Subcutaneous abdominal adipose tissue (tissue), 5 donors: ENCODE results near the gene KCNQ1.

Source experiments
- H3K27ac ChIP-seq: one replicate; pipeline ENCODE4 v1.7.0; 2013; ENCODE audit warnings: low read depth, mild to moderate bottlenecking, inconsistent platforms, low read length, moderate library complexity
- H3K27me3 ChIP-seq, 5 donors: one replicate each; pipeline ENCODE4 v1.7.0; 2013; ENCODE audit warnings: low read length in 5 of 5, inconsistent platforms in 1 of 5; ENCODE audit not compliant: control insufficient read depth in 5 of 5, insufficient read depth in 4 of 5
- H3K36me3 ChIP-seq, 5 donors: one replicate each; pipeline ENCODE4 v1.7.0; 2013; ENCODE audit warnings: low read length in 5 of 5; ENCODE audit not compliant: control insufficient read depth in 5 of 5, insufficient read depth in 5 of 5
- H3K4me1 ChIP-seq, 5 donors: one replicate each; pipeline ENCODE4 v1.7.0; 2013; ENCODE audit warnings: low read length in 5 of 5, mild to moderate bottlenecking in 3 of 5, moderate library complexity in 1 of 5; ENCODE audit not compliant: control insufficient read depth in 5 of 5, insufficient read depth in 5 of 5
- H3K4me3 ChIP-seq, 5 donors: one replicate each; pipeline ENCODE4 v1.7.0; 2013; ENCODE audit warnings: low read length in 5 of 5, low read depth in 1 of 5
- H3K9ac ChIP-seq, 5 donors: one replicate each; pipeline ENCODE4 v1.7.0; 2013; ENCODE audit warnings: low read length in 5 of 5, mild to moderate bottlenecking in 4 of 5, moderate library complexity in 3 of 5
- H3K9me3 ChIP-seq, 5 donors: one replicate each; pipeline ENCODE4 v1.7.0; 2013; ENCODE audit warnings: low read length in 5 of 5; ENCODE audit not compliant: control insufficient read depth in 5 of 5
- donor health status: healthy.
- donor health status: healthy.
- donor health status: healthy.
- donor health status: healthy.
- donor health status: healthy.

Gene KCNQ1

DNA sequence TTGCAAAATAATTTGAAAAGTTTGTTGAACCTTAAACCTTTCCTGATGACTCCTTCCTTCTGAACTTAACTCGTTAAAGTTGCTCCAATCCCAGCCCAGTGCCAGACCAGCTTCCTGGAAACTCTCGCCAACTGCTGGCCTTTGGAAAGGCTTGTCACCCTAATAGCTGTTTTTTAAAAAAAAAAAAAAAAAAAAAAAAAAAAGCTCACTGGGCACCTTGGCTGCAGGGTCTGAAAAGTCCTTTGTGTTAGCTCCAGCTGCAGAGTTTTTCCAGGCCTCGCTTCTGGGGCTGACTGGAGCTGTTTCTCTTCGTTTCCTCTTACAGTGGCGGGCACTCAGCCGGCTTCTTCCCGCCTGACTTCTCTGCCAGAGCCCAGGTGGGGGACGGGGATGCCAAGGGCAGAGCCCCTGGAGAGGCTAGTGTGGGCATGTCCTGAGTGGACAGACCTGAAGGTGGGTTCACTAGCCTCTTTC lies 229.9 kb downstream of the KCNQ1 start:
- Histone ChIP-seq H3K27me3 (no peaks in the 10 kb centered on the region), H3K9ac (no peak overlapping the region), H3K9me3 (no peaks in the 10 kb centered on the region), H3K4me3 (no peak overlapping the region), H3K27ac (no peak overlapping the region), H3K4me1 (peaks cover 0 to 40% (median 22%) of the 10 kb centered on the region in 5 donors), H3K36me3 (peaks cover 0 to 8% (median 3%) of the 10 kb centered on the region in 5 donors)

DNA sequence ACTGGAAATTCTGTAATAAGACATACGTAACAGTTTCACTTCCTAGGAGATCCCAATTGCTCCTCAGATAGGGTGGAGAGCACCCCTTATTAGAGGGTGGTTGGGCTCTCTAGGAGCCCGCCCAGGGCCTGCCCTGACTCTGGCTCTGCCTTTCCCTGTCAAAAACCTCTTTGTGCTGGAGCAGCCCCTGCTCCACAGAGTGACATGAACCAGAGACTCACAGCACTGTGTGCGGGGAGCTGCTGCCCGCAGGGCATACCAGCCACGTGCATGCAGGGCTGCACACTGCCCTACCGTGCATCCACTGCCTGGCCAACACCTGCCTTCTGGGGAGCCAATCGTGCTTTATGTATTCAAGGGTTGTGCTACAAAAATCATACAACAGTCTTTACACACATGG lies 230.7 kb downstream of the KCNQ1 start:
- Histone ChIP-seq H3K27me3 (no peaks in the 10 kb centered on the region), H3K4me3 (no peak overlapping the region), H3K27ac (no peak overlapping the region), H3K9ac (no peak overlapping the region), H3K4me1 (peaks cover 0 to 37% (median 19%) of the 10 kb centered on the region in 5 donors), H3K9me3 (no peaks in the 10 kb centered on the region), H3K36me3 (peaks cover 0 to 3% (median 2%) of the 10 kb centered on the region in 5 donors)

DNA sequence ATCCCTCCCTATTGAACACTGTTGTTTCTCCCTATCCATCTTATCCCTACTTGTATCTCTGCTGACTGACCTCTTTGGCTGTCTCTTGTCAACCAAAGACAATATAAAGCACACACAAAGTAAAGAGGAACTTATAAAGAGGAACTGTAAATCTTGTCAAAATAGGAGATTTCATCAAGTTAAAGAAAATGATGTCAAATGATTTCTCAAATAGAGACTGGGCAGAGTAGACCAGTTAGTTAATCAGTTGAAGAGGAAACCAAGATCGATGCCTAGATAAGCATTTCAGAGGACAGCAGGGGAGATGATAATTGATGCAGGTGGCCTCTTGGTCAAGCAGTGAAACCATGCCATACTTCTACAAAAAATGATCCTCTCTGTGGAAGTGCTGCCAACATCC lies 232.3 kb downstream of the KCNQ1 start:
- H3K4me3 ChIP-seq, result no peak overlapping the region
- H3K36me3 ChIP-seq, result peaks cover 0 to 3% (median 0%) of the 10 kb centered on the region in 5 donors
- H3K4me1 ChIP-seq, result peaks cover 0 to 33% (median 14%) of the 10 kb centered on the region in 5 donors
- no peaks in the 10 kb centered on the region for H3K9me3 ChIP-seq
- H3K27ac ChIP-seq, result no peak overlapping the region
- H3K27me3 ChIP-seq, result no peaks in the 10 kb centered on the region
- H3K9ac ChIP-seq, result no peak overlapping the region

DNA sequence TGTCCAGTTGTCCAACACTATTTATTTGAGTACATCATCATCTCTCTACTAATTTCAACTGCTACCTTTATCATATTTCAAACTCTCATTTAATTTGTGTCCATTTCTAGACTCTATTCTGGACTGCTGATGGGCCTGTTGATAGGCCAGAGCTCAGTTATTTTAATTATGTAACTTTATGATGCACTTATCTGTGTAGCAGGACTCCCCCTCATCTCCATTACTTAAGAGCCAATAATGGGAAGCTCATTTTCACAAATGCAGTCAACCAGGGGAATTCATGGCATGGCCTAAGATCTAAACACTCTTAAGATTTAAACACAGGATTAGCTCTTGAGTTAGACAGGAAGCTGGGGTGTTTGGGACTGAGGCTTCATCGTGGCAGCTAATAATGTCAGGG lies 233.6 kb downstream of the KCNQ1 start:
- H3K9me3 ChIP-seq, result no peaks in the 10 kb centered on the region
- H3K9ac ChIP-seq, result no peak overlapping the region
- H3K27ac ChIP-seq, result no peak overlapping the region
- H3K4me1 ChIP-seq, result peaks cover 0 to 31% (median 14%) of the 10 kb centered on the region in 5 donors
- no peak overlapping the region for H3K4me3 ChIP-seq
- no peaks in the 10 kb centered on the region for H3K27me3 ChIP-seq
- H3K36me3 ChIP-seq, result peaks cover 0 to 2% (median 0%) of the 10 kb centered on the region in 5 donors

DNA sequence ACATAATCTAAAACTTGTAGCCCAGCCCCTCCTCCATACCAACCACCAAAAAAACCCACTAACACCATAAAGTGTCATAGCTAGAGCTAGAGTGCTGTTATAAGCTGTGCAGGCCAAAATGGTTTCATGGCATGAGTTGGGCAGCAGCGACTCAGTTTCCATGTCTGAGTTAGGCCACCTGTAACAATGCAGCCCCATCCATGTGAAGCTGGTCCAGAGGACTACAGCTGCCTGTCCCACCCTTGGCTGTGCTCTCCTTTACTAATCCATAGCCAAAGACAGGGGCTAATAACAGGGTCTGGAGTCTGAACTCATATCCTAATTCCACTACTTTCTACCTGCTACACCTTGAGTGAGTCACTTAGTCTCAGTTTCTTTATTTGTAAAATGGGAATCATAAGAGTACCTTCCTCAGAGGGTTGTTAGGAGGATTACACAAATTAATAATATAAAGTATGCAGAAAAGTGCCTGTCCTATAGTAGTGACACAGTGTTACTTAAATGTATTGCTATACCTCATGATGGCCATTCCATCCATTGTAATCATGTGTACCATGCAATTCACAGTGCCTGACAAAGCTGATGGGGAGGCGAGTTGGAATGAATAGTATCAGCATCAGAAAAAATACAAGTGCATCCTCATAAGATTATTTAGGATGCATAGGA lies 234.3 kb downstream of the KCNQ1 start:
- Histone ChIP-seq H3K36me3 (peaks cover 0 to 2% (median 0%) of the 10 kb centered on the region in 5 donors), H3K27me3 (no peaks in the 10 kb centered on the region), H3K4me1 (peaks cover 0 to 23% (median 14%) of the 10 kb centered on the region in 5 donors), H3K27ac (no peak overlapping the region), H3K9ac (no peak overlapping the region), H3K9me3 (no peaks in the 10 kb centered on the region), H3K4me3 (no peak overlapping the region)

DNA sequence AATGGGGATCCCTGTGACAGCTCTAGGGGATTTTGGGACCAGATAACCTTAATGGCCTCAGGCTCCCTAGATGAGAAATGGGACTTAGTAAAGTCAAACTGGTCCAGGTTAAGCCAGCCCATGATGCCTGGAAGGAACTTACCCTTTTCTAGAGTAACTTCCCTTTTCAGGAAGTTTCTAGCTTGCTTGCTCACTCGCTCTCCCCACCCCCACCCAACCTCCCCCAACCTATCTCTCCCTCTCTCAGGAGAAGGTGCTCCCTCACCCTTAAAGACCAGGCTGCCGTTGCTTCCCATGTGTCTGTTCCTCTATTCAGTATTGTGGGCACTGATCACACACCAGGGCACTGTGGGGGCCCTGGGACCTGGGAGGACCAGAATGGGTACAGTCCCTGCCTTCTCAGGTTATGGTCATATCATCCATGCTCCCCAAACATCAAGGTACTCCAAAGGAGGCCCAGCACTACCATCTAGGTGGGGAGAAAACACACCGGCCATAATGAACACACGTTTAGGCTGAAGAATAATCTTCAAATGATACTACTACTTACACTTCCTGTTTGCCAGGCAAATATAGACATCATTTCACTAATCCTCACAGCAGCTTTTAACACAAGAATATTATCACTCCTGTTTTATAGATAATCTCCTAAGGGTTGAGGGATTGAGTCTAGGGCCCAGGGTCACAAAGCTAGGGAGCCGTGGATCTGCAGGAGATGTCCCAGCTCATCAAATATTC lies 236.8 kb downstream of the KCNQ1 start:
- Histone ChIP-seq H3K27ac (no peak overlapping the region), H3K4me1 (peaks cover 0 to 2% (median under 1%) of the 10 kb centered on the region in 5 donors), H3K9me3 (no peaks in the 10 kb centered on the region), H3K4me3 (no peak overlapping the region), H3K36me3 (peaks cover 0 to 15% (median 8%) of the 10 kb centered on the region in 5 donors), H3K27me3 (no peaks in the 10 kb centered on the region), H3K9ac (no peak overlapping the region)

DNA sequence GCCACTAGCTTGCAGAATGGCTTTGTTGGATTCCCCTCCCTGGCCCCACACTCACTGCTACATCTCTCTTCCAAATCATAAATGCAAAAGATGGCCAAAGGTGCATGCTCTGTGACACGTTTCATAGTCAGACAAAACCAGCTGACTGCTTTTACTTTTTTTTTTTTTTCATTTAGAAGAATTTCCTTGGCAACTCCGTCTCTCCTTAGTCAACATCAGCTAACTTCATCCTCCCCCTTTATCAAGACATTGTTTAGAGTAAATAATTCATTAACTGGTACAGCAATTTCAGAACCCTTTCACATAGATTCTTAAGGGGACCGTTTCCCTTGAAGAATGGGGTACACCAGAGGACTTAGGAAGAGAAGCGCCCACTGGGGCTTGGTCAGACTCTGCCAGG lies 239.0 kb downstream of the KCNQ1 start:
- Histone ChIP-seq H3K27ac (no peak overlapping the region), H3K4me3 (no peak overlapping the region), H3K27me3 (no peaks in the 10 kb centered on the region), H3K9me3 (no peaks in the 10 kb centered on the region), H3K36me3 (peaks cover 0 to 15% (median 8%) of the 10 kb centered on the region in 5 donors), H3K9ac (no peak overlapping the region), H3K4me1 (peaks cover 3 to 23% (median 18%) of the 10 kb centered on the region in 5 donors)

DNA sequence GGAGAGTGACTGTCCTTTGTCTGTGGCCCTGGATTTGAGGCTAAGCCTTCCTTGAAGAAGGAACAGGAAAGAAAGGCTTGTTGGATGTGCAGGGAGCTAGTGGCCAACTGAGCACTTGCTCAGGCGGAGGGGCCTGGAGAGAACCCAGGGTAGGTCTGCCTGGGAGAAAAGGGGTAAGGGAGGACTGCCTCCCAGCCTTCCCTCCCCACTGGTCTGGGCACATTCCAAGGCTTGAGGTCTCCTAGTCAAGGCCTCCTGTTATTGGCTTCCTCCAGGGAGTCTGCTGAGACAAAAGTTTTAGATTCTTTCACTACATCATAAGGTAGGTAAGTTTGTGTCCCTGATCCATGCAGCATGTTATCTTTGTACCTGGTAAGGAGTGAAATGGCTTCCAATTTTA lies 239.8 kb downstream of the KCNQ1 start:
- Histone ChIP-seq H3K4me1 (peaks cover 6 to 30% (median 25%) of the 10 kb centered on the region in 5 donors), H3K4me3 (no peak overlapping the region), H3K9ac (no peak overlapping the region), H3K9me3 (no peaks in the 10 kb centered on the region), H3K27me3 (no peaks in the 10 kb centered on the region), H3K27ac (no peak overlapping the region), H3K36me3 (peaks cover 0 to 15% (median 8%) of the 10 kb centered on the region in 5 donors)

DNA sequence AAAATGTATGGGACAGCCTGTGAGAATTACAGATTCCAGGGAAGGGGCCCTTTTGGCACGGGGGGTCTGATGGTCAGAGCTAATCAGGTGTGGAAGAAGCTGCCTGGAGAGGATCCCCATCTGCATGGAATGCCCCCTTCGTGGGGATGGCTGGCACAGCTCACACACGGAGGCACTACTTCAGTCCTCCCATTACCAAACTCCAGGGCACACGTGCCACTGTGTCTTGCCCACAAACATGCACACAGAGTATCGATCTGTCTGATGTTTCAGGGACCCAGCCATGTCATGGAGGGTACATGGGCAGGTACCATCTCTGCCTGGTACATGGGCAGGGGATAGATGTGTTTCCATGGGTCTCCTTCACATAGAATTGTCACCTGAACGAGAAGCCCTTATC lies 240.2 kb downstream of the KCNQ1 start:
- Histone ChIP-seq H3K4me3 (no peak overlapping the region), H3K9me3 (no peaks in the 10 kb centered on the region), H3K27me3 (no peaks in the 10 kb centered on the region), H3K27ac (no peak overlapping the region), H3K9ac (no peak overlapping the region), H3K4me1 (peaks cover 8 to 35% (median 30%) of the 10 kb centered on the region in 5 donors), H3K36me3 (peaks cover 0 to 15% (median 8%) of the 10 kb centered on the region in 5 donors)
